Stimulated activated naive CD4-positive, alpha-beta T cell treated with Interleukin-2 at 50 U/mL for 16 hours (primary cell): ENCODE data around the gene MKX.

Experiments
- DNase-seq: peaks from one replicate; lab custom pipeline; 2025; lab: John Stamatoyannopoulos, UW

Gene MKX

DNA sequence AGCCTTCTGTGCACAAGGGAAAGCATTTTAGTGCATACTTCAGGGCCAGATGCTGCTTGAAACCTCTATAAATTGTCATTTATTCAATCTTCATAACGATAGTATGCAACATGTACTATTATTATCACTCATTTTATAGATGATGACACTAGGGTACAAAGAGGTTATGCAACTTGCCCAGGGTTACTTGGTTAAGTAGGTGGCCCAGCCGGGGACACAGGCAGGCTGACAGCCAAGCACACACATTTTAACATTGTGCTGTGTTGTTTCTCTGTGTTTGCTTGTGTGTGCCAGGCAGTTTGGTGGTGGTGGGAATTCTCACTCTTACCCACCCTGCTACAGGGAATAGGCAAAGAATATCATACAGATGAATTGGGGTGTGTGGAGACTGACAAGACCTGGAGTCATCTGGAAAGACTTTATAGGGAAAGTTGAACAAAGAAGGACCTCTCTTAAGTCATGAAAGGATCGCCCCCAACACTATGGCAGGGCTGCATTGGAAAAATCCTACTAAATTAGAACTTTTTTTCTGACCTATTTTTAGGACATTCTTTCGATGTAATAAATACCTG, 98.9 kb downstream of the MKX start:
- DNase-seq = no peak

DNA sequence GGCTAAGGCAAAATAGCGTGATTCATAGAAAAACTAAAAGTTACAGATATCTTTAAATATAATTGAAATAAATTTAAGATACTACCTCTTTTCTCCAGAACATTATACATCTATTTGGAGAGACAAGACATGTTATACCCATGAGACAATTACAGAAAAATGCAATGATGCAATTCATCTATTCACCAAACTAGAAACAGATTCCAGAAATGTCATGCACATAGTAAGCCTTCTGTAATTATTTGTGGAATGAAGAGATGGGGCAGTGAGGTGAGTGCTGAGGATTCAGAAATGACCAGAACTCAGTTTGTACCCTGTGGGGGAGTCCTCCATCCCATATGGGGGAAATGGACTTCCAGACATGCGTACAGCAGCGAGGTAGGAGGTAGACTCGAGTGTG, 99.4 kb downstream of the MKX start:
- no peak for DNase-seq

DNA sequence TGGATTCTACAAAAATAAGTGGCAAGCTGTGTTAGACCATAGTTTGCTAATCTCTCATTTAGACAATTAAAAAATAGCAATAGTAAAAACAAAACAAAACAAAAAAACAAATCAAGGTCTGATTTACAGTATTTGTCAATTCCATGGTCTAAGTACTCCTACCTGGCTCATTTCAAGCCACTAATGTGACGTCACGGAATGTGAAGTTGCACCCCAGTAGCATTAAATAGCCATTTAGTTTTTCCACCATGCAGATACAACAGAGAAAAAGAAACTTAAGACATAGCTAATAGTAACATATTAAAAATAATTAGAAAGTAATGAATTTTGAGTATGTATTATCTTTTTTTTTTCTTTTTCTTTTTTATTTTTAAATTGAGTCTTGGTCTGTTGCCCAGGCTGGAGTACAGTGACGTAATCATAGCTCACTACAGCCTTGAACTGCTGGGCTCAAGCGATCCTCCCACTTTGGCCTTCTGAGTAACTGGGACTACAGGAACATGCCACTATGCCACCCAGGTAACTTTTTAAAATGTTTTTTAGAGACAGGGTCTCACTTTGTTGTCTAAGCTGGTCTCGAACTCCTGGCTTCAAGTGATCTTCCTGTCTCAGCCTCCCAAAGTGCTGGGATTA, 101.2 kb downstream of the MKX start:
- no peak for DNase-seq

DNA sequence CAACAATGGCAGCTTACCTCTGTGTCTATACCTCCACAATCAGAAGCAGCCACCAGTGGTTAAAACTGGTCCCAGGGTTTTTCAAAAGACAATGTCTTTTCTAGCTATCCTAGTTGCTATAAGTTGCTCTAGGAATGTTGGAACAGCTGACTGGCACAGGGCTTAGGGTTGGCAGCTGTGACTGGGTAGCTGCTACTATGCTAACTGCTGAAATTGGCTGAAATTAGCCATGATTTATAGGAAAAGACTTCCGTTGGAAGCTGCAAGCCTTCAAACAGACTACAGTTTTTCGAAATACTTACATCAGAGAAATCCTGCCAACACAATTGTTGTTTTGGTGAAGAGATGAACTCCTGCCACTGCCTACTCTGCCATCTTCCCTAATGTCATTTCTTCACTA, 102.3 kb downstream of the MKX start:
- no peak for DNase-seq

DNA sequence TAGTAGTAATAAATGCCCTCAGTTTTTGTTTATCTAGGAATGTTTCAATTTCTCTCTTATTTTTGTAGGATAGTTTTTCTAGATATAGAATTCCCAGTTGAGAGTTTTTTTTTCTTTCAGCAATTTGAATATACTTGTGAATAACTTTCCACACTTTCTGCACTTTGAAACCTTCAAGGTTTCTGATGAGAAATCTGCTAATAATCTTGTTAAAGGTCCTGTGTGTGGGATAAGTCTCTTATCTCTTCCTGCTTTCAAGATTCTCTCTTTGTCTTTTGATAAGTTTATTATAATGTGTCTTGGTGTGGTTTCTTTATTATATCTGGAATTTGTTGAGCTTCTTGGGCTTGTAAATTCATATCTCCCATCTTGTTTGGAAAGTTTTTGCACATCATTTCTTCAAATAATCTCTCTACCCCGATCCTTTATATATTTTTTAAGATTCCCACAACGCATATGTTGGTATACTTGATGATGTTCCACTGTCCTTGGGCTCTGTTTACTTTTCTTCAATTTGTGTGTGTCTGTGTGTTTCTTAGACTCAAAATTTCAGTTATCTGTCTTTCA, 103.5 kb downstream of the MKX start:
- DNase-seq = no peak

DNA sequence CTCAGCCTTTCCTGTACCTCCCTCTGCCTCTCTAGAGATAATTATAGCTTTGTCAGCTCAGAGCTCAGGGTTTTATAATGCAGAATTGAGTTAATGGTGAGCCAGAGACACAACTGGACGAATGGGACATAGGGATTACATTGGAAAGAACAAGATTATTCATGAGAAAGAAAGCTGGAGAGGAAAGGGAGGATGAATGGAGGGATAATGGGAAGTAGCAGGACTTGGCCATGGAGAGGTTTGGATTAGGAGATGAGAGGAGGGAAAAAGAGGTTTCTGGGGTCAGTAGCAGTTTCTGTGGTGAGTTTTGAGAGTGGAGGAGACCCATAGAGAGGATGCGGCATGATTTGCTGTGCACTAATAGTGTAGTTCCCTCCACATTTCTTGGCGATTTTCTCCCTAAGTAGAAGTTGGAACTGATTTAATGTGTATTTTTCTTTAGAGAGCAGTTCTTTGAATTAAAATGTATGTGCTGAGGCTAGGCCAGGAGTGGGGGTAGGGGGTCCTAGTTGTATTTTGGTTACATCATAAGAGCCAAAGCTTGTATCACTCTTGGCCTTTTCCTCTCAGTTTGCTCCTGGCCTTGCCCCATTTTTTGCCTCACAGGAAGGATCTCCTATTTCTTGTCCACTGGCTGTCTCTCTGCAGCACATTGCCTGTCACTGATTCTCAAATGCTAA, 107.4 kb downstream of the MKX start:
- DNase-seq = no peak

DNA sequence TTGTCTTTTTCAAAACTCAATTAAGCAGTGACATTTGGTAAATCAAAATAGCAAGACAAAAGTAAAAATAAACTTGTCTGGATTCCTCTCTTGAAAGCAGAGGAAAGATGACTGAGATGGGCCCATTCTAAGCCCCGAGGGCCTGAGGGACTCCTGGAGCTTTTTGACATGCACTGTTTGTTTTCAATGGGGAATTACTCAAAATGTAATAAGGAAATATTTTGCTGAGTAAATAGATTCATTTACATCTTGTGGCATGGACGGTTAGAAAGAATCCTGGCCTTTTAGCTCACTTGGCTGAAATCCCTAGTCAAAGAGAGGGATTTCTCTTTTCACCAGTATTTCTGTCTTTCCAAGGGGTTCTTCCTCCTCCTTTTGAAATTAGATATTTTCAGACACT, 108.0 kb downstream of the MKX start:
- no peak for DNase-seq

DNA sequence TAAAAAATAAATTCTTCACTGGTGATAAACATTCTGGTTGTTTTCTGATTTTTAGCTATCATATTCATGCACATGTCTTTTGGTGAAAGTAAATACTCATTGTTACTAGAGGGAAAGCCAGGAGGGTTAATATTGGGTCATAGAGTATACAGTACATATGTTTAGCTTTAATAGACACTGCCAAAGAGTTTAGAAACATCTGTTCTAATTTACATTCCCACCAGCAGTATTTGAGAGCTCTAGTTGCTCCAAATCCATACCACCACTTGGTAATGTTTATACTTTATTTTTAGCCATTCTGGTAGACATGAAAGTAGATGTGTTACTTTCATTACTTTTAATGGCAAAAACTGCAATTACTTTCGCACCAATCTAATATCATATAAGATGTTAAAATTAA, 108.8 kb downstream of the MKX start:
- no peak for DNase-seq

DNA sequence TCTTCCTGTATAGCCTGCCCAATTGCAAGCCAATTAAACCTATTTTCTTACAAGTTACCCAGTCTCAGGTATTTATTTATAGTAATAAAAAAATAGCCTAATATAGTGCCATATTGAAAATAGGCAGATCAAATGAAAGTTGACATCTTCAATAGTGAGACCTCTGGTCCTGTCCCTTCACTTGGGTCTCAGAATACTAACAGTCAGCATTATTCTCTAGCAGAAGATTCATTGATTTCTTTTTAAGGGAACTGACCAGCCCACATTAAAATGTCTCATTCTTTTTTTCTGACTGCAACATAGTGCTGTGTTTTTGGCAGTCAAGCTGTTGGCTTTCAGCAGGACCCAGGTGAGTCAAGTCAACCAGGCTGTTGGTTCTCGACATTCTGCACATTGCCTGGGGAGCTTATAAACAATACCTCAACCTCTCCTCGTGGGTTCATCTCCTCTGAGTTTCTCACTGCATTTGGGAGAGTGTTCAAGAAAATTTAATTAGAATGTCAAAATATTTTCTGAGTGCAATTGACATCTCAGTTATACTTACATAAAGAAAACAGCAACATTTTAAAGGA, 109.8 kb downstream of the MKX start:
- DNase-seq = no peak

DNA sequence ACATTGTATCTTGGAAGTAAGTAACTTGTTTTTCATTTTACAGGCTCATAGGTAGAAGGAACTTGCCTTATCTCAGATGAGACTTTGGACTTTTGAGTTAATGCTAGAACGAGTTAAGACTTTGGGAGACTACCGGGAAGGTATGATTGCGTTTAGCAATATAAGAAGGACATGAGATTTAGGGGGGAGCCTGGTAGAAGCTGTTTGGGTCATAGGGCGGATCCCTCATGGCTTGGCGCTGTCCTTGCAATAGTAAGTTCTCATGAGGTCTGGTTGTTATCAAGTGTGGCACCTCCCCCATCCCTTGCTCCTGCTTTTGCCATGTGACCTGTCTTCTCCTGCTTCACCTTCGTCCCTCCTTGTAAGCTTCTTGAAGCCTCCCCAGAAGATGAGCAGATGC, 110.3 kb downstream of the MKX start:
- no peak for DNase-seq

DNA sequence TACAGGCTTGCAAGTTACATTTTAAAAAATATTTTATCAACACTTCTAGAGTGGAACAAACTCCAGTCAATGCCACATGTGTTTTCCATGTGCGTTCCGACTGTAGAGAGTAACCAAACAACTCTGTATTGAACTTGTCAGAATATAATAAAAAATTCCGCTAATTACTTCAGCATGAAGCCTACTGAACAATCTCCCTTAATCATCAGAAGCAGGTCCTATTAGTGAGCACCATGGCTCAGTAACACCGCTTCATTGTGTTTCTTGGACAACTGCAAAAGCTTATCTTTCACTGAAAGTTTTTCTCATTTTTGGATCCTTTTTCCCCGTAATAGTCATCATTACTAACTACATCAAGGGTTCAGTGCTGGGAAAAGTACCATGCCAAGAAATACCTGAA, 117.0 kb downstream of the MKX start:
- no peak for DNase-seq

DNA sequence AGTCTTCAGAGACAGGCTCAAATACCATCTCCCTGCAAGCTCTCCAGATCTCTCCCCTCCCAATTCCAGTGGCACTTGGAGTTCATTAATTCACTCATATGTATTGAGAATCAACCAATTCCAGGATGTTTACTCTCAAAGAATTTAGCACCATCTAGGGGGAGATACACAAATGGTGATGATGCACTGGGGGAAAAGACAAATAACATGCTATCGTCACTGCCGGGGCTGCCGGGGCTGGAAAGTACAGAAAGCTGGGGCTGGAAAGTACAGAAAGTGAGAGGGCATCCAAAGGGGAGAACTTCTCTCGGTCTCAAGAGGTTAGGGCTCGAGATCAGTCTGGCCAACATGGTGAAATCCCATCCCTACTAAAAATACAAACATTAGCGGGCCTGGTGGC, 118.7 kb downstream of the MKX start:
- no peak for DNase-seq

DNA sequence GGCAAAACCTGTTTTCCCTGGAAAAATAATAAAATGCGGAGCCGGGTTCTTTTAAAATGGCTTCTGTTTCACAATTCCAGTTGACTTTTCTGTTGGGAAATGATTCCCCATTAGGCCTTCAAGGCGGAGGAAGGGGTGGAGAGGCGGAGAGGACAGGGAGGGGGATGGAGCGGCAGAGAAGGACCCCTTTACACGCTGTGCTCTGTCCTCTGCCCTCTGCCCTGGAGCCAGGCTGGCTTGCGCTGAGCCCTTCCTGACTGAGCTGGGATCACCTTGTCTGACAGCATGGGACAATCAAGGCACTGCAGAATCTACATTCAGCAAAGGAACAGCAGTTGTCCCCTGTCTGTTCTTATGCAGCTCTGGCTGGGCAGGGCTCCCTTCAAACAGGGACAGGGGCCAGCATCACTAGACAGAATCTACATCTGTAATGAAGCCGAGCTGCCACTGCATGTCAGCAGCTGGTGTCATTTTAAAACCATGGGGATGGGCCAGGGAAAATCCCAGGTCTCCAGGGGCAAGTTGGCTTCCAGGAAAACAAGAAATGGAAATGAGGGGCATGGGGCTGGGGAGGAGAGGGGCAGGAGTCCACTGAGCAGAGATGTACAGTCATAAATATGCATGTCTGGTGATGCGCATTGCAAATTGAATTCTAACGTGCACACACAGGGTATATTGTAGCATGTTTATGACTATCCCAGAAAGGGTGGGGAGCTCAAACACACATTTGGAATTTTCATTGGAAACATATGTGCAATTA, 120.0 kb downstream of the MKX start:
- DNase-seq = no peak

DNA sequence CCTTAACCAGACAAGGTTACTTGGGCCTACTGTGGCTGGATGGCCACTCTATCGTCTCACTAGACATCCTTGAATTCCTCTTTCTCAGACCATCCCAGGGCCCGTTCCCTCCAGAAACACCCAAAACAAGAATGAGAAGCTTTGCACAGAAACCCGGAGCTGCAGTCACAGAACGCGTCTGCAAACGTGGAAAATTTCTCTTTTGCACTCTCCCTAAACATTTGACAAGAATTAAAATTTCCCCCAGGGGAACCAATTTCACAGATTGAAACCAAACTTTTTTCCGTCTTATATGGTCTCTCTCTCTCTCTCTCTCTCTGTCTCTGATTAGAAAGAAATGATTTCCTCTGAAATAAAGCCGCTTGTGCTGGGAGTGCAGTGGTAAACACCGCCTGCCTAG, 120.7 kb downstream of the MKX start:
- DNase-seq = no peak
